Thyroid gland (tissue), 4 donors: ENCODE data around the gene ZNF197.
"Not testable (repeated sequence)": the region's sequence is repeated elsewhere in the genome, so short reads cannot be mapped to it uniquely, and the experiment has no call there.

Experiments
- CTCF ChIP-seq, 6 experiments: fragments of 200-600 bp in 3 of 6; fragments of 450-650 bp in 3 of 6; sonication (generic) in 3 of 6; IDR thresholded peaks; one replicate each; pipeline ENCODE4 v1.5.1; 2016 to 2019; ENCODE audit warnings: antibody characterized with exemption in 6 of 6, mild to moderate bottlenecking in 2 of 6, inconsistent platforms in 1 of 6, moderate library complexity in 1 of 6
- POLR2A ChIP-seq, 2 donors: fragments of 450-650 bp; IDR thresholded peaks; one replicate each; pipeline ENCODE4 v1.6.1; 2017; ENCODE audit warnings: antibody characterized with exemption in 2 of 2, mild to moderate bottlenecking in 2 of 2, moderate library complexity in 1 of 2

- not testable (repeated sequence) for TF ChIP-seq CTCF, POLR2A (IDR thresholded peaks at IDR 0.05)
Measured at GRCh38 chr3:44579749-44580148, 45.1 kb upstream of the ZNF197 start.
